Daoy (cell line): Measurements from ENCODE around the gene ARPC5. TPM values are rescaled to one million over a fixed set of nuclear protein-coding genes. Genes with fewer than 3 reads are reported as not detected.
"Not testable (repeated sequence)": the region's sequence is repeated elsewhere in the genome, so short reads cannot be mapped to it uniquely, and the experiment has no call there.

Source experiments
- DNase-seq: peaks from one replicate; pipeline ENCODE4 v3.0.0-alpha.2; 2015; ENCODE audit warnings: low read depth
- total RNA-seq: library from RNA; depleted of rRNA; stranded (reverse); fragments of >200 nt; shearing (Covaris generic); gene quantifications from 2 replicates; pipeline ENCODE4 v1.2.3, GENCODE V29; 2014

The ARPC5 gene
- total RNA-seq, 1 experiment from 2014 or later: 210 TPM

DNA sequence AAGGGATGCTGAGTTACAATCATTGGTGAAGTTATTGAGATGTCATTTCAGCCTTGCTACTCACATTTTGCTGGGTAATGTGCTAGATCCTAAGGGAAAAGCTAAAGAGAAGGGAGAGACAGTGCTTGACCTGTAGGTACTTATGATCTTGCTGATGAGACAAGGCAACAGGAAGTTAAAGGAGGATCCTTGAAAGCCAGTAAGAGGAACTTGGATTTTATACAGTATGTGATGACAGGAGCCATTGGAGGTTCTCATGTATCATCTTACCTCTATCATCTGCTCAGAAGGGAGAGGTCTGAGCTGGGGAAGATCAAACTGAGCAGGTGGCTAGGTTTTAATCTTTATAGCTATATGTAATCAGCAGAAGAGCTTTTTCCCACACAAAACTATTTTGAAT, 11.2 kb upstream of the ARPC5 start:
- no peak for DNase-seq

DNA sequence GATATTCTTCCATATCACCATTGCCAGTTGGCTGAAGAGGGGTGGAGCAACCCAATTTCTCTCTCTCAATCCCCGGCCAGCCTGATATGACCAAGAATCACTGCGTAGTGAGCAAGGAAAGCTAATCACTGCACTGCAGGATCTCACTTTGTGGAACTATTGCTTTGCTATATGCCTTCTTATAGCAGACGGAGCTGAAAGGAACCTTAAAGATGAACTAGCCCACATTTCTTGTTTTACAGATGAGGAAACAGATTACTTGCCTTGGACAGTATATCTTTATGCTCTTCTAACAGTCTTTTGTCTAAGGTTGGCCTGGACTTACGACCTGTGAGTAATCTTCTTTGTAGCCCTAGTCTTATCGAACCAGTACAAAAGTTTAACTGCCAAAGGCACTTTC, 9.9 kb upstream of the ARPC5 start:
- no peak for DNase-seq

DNA sequence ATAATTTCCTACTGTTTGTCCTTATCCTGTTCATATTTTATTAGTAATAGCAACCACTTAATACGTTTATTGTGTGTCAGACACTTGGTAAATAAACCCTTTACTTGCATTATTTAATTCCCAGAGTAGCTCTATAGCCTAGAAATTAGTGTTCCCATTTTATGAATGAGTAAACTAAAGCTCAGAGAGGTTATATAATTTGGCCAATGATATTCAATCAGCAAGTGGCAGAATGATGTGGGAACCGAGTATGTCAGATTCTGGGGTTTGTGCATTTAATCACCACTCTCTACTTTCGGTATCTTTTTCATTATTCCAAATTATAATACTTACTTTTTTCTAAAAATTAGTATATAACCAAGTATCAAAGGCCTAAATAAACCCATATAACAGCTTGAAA, 6.6 kb upstream of the ARPC5 start:
- no peak for DNase-seq

DNA sequence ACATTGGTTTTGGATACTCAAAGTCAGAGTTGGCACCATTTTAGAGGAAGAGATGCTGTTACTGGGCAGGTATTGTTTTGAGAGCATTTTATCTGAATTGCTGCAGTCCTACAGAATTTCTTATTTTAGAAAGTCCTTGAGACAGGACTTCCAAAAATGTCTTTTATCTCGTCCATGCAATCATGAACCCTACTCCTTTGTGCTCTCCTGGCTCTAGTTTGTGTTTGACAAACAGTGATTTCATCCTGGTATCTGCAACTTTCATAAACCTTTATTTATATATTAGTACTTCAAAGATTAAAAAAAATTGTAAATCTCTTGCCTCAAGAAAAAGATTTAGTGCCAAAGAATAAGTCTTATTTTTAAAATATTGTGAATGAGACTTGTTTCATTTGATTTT, 4.6 kb upstream of the ARPC5 start:
- no peak for DNase-seq

DNA sequence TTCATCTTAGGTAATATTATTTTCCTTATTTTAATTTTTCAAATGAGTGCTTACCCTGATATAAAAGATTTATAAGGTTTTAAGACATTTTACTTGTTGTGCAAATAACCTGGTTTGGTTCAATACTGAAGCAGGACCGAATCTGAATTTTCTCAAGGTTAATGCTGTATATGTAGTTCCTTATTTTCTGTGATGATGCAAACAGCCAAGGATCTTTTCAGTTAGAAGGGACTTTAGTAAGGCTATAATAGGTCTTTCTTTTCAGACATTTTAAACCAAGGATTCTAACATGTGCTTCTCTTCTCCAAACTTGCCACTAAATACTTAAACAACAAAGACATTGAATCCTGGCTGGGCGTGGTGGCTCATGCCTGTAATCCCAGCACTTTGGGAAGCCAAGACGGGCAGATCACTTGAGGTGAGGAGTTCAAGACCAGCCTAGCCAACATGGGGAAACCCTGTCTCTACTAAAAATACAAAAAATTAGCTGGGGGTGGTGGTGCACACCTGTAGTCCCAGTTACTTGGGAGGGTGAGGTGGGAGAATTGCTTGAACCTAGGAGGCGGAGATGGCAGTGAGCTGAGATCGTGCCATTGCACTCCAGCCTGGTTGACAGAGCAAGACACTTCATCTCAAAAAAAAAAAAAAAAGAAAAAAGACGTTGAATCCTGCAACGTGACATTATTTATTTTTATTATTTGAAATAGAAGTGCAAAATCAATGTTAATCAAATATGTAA, 3.2 kb upstream of the ARPC5 start:
- no peak for DNase-seq

- DNase-seq: no peak
Observed at GRCh38 chr1:183636783-183637182, 1.2 kb upstream of the ARPC5 start.

GRCh38 chr1:183636334-183636682, 725 bp upstream of the ARPC5 start:
- no peak for DNase-seq

- no peak for DNase-seq
Observed at GRCh38 chr1:183635099-183635605, 431 bp downstream of the ARPC5 start.

DNA sequence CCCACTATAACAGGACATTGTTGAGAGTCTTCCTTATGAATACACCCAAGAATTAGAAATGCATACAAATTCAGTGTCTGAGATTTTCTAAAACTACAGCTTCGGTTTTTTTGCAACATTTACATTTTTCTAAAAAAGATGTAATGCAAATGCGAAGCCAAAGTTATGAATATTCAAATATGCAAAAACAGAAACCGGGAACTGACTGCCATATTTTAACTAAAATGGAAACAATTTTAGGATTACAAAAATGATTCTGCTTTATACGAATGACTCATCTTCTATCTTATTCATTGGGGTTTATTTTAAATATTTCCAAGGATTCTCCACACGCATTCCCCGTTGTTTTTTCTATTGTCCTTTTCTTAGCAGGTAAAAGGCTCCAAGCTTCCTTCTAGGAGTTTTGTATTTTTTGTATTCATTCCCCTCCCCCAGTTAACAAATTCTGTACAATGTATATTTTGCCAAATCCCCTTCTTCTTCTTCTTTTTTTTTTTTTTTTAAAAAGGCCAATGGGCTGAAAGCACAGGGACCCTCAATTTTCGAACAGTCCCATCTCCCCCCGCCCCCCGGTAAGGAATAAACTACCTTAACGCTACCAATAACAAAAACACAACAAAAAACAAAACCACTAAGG, 1.0 kb downstream of the ARPC5 start:
- no peak for DNase-seq

- DNase-seq: peak; percentile 76
Observed at GRCh38 chr1:183633676-183634343, 1.8 kb downstream of the ARPC5 start.

DNA sequence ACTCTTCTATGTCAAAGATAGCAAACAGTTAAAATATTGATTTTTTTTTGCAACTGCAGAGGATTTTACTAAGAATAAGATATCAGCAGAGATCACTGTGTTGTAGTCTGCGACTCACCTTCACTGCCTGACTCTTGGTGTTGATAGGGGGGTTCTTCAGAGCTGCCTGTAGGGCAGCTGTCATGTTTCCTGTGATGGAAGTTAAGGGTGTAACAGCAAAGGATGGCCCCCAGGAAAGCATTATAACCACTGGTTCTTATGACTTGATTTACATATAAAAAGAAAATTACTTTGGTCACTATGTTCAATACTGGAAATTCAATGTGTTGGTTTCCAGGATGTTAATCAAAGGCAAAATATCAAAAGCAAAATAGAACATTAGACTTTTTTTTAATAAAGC, 2.6 kb downstream of the ARPC5 start:
- no peak for DNase-seq

GRCh38 chr1:183632114-183632513, 3.5 kb downstream of the ARPC5 start:
- DNase-seq: no peak

GRCh38 chr1:183630748-183631147, 4.8 kb downstream of the ARPC5 start:
- DNase-seq: no peak

DNA sequence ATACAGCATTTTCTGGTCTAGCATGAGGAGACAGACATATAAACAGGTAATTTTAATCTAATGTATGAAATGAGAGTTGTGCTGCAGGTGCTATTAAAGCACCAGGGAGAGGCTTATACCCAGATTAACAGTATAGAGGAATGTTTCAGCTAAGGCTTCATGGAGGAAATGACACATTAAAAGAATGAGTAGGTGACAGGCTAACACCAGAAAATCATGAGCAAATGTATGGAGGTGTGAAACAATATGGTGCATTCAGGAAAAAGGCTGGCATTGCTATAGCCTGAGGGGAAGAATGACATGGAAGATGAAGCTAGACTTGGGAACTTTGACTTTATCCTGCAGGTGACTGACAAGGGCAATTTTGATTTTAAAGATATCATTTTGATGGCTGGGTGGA, 7.0 kb downstream of the ARPC5 start:
- no peak for DNase-seq

DNA sequence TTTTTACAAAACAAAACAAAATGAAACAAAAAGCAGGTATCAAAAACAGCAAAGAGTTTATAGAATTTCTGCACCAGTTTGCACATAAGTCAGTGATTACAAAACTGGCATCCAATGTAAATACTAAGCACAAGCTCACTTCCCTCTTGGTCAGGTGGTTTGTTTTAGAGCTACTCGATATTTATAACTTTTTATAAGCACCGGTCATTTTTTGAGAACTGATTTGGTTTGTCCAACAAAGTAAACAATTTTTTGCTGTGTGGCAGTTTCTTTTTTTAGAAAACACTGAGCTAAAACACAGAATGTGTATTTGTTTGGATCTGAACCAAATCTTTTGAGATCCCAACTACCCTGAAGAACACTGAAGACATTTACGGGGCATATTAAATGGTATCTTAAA, 9.3 kb downstream of the ARPC5 start:
- not testable (repeated sequence) for DNase-seq

DNA sequence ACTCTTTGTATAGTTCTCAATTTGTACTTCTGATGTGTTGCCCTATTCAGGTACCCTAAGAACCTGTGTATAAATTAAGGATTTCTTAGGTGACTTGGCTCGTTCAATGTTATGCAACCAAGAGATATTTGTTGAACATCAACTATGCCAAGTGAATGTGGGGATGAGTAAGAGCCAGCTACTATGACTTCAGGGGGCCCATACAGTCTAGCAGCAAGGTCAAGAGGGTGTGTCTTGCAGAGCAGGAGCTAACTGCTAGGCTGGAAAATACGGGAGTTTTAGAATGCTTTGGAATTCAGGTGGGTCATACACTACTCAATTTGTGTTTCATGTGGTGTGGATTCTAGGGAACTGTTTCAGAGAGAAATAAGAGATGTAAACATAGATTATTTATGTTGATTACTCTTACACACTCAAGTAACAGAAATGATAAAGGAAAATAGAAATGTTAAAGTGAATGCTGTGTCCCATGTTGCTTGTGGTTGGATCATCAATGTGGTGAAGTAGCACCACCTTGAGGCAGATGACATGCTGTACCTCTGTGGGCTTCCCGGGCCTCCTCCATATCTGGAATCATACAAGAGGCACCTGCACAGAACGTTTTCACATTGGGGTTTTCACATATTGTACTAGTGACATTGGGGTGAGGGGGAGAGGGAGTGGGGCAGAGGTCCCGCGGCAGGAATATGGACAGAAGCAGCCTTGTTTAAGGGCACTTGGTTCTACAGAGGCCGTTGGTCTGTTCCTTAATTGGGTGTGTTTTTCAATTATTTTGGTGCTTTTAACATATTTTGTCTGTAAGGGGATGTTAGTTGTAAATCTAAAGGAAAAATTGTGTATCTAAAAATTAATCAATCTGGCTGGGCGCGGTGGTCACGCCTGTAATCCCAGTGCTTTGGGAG, 12.4 kb downstream of the ARPC5 start:
- peak; percentile 54 for DNase-seq

- no peak for DNase-seq
Observed at GRCh38 chr1:183622013-183622412, 13.6 kb downstream of the ARPC5 start.

- DNase-seq: no peak
Observed at GRCh38 chr1:183620311-183620710, 15.3 kb downstream of the ARPC5 start.

- no peak for DNase-seq
Observed at GRCh38 chr1:183619781-183620180, 15.8 kb downstream of the ARPC5 start.

- DNase-seq: not testable (repeated sequence)
Observed at GRCh38 chr1:183618202-183618601, 17.4 kb downstream of the ARPC5 start.

DNA sequence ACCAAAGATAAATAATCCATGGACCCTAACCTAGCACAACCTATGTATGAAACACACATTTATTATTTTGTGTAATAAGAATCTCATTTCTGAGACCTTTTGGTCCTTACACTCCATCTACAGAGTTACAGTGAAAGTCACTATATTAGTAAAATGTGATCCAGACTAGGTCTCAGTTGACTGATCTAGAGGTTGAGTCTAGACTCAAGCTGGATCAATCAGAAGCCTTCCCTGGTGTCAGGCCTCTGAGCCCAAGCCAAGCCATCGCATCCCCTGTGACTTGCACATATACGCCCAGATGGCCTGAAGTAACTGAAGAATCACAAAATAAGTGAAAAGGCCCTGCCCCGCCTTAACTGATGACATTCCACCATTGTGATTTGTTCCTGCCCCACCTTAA, 22.6 kb downstream of the ARPC5 start:
- DNase-seq: not testable (repeated sequence)

- no peak for DNase-seq
Observed at GRCh38 chr1:183612407-183612806, 23.2 kb downstream of the ARPC5 start.
